Effector CD8-positive, alpha-beta T cell (primary cell): ENCODE data around the gene RBPMS2.

Experiments
- DNase-seq: peaks from one replicate; lab custom pipeline; 2025; lab: John Stamatoyannopoulos, UW

Gene RBPMS2

DNA sequence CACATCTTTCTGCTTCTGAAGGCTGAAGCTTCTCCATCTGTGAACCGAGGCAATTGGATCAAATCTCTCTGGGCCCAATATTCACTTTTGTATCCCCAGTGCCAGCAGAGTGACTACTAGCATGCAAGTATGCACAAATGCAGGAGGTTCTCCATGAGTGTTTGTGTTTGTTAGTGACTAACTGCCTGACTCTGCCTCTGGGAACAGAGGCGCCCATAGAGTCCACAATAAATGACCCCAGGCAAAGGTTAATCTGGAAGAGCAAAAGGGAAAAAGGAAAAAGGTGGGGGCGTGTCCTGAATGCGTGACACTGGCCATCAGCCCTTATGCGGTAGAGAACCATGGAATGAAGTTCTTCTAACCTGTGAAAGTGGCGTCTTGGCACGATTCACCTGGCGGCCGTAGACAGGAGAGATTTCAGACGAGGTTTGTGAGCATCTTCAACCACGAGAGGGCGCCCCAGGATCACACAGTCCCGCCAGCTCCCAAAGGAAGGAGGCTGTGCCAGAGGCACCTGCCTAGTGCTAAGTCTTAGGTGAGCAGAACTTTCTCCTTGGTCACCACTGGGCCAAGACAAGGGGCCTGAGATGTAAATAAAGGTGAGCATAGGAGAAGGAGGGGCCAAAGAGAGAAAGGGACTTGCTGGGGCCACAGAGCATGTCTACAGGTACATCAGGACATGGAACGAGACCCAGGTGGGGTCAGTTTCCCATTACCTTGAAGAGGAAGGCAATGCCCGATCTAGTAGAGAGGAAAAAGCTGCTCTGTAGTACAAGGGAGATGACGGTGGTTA lies 44.2 kb downstream of the RBPMS2 start:
- peak; percentile 81 for DNase-seq

DNA sequence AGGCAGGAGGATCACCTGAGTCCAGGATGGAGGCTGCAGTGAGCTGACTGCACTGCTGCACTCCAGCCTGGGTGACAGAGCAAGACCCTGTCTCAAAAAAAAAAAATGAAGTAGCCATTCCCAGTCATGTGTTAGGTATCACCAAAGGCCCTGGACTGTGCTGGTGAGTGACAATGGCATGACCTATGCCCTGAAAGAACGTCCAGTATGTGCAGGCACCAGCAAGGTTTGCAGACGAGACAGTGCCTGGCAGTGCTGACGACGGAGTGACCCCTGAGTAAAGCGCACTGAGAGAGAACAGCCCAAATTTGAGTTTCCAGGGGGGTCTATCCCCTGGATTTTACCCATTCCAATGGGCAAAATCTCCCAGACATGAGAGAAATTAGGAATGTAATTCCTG lies 45.2 kb downstream of the RBPMS2 start:
- no peak for DNase-seq

DNA sequence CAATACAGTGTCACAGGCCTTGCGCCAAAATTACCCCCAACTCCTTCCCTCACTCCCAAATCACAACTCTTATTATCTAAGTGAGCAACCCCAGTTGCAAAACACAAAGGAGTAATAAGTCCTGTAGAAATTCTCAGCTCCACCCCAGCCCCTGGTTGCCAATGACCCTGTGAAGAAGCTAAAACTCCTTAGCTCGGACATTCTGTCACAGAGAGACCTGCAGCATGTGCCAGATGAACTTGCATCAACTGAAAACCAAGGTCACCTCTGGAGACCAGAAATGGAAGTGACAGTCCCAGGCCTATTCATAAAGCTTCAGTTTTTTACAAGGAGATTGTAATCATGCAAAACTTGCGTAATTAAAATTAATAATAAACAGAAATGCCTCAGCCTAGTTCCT lies 55.2 kb downstream of the RBPMS2 start:
- no peak for DNase-seq

DNA sequence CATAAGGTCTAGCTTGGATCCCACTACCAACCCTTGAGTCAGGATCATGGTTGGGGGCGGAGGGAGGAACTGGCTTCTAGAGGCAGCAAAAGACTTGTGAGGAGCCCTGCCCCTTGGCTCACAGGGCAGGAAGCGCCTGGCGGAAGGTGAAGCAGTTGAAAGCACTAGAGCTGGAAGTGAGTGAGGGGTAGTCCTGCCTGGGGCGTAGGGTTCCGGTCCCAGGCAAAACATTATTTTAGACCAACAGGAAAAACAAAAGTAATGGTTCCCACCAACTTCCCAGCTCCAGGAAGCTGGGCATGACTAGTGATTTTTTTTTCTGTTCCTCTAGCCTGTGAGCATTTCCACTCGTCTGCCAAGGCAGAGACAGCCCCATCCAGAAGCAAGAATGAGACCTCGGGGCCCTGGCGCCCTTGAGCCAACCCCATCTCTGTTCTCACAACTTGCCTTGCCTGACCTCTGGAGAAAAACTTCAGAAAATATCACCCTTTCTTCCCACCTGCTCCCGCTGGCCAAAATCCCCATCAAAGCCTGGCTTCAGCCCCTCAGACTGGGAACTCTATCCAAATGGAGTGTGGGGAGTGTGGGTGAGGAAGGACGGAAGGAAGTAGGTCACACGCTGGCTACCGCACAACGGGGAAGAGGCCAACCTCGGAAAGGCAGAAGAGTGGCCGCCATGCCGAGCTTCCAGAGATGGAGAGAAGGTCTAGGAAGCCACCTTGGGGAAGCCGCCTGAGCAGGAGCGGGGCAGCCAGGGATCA lies 57.5 kb downstream of the RBPMS2 start:
- no peak for DNase-seq

DNA sequence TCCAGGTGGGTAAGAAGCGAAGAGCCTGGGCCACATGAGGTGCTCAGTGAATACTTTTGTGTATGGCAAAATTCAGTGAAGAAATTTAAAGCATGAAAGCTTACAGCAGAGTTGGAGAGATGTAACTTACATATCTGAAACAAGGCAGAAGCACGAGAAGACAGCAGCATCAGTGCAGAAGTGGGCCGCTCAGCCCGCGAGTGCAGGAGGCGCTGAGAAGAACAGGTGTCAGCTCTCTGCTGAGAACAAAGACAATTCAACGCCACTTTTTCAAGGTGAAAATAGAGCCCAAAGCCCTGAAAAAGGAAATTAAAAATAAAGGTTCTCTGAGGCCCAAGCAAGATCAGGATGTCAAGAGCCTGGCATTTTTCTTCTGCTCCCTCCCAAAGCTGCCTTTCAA lies 58.3 kb downstream of the RBPMS2 start:
- no peak for DNase-seq

DNA sequence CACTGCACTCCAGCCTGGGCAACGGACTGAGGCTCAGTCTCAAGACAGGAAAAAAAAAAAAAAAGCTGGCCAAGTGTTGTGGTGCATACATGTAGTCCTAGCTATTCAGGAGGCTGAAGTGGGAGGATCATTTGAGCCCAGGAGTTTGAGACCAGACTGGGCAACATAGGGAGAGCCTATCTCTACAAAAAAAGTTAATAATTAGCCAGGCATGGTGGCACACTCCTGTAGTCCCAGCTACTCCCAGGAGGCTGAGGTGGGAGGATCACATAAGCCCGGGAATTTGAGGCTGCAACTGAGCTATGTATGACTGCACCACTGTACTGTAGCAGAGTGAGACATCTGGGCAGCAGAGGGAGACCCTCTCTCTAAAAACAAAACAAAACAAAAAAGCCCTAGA lies 58.9 kb downstream of the RBPMS2 start:
- DNase-seq: no peak

DNA sequence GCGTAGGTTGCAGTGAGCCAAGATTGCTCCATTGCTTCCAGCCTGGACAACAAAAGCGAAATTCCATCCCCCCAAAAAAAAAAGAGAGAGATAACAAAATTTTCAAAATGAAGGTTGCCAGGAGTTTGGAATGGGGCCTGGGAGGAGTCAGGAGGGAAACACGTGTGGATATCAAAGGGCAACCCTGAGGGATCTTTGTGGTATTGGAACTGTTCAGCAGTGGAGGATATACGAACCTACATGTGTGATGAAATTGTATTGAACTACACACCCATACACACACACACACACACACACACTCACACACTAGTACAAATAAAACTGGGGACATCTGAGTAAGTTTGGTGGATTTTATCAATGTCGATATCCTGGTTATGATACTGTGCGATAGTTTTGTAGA lies 61.8 kb downstream of the RBPMS2 start:
- DNase-seq: no peak

DNA sequence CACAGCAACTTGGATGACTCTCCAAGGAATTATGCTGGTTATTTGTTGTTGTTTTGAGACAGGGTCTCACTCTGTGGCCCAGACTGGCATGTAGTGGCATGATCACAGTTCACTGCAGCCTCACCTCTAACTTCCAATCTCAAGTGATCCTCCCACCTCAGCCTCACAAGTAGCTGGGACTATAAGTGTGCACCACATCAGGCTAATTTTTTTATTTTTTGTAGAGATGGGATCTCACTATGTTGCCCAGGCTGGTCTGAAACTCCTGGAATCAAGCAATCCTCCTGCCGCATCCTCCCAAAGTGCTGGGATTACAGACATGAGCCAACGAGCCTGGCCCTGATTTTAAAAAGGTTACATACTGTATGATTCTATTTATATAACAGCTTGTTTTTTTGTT lies 63.0 kb downstream of the RBPMS2 start:
- no peak for DNase-seq

DNA sequence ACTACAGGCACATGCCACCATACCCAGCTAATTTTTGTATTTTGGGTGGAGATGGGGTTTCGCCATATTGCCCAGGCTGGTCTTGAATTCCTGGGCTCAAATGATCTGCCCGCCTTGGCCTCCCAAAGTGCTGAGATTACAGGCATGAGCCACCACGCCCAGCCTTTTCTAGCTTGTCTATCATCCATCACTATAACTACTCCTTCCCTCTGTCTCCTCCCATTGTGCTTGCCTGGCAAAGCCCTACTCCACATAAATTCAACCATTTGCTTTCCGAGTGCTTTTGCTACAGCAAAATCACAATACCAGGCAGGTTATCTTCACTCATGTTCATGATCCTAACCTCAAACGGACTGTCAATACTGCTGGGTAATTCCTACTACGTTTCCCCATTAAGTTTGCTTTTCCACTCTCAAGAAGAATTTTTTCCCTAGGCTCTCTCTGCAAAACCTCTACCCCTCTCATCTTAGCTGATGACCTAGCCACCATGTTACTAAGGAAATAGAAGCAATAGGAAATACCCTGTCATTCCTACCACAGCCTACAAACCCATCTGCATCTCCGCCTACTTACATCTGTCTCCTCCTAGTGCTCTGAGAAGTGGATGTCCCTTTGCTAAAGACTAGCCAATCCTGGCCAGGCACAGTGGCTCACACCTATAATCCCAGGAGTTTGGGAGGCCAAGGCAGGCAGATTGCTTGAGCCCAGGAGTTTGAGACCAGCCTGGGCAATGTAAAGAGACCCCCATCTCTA lies 64.5 kb downstream of the RBPMS2 start:
- no peak for DNase-seq

DNA sequence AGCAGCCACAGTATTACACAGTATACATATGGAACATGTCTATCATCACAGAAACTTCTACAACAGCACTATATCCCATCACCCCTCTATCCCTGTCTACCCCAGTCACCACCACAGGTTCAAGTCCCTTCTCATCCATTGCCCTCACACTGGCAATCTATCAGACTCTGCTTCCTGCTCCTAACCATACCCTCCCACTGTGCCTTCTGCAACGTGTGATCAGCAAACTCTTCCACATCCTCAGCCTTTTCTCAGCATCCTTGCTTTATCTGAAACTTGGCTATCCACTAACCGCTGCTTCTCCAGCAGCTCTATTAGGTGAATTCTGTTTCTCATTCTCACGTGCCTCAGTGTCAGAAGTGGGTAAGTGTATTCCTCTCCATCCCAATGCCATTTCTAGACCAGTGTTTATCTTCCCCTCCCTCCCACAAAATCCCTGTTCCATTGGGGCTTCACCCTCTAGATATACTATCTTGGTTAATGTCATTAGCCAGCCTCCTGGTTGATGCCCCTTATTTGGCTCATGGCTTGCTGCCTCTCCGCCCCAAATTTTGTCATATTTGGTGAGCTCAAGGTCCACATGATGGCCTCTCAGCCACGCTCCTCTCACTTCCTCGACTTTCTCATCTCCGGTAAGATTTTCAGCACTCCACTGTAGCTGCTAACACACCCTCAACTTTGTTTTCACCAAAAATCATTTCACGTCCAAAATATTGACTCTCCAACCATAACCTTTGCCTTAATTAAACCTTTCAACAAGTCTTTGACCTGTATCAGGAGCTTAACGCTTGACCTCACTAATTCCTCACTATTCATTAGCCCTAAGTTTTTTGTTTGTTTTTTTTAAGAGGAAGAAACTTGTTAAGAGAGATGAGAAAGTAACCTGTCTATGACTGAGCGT lies 69.1 kb downstream of the RBPMS2 start:
- no peak for DNase-seq

DNA sequence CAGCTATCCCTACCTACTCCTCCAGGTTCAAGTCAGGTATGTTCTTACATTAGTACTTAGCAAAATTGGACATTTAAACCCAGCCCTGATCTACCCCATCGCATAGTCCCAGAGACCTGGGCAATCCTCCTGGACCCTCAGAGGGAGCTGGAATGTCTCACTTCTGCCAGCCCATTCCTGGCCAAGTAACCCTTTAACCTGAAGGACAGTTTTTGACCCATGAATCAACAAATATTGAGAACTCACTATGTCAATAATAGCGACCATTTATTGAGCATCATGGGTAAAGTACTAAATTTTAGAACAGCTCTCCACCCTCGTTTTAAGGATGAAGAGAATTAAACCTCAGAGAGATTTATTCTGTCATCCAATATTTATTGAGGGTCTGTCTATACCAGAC lies 70.4 kb downstream of the RBPMS2 start:
- DNase-seq: no peak

DNA sequence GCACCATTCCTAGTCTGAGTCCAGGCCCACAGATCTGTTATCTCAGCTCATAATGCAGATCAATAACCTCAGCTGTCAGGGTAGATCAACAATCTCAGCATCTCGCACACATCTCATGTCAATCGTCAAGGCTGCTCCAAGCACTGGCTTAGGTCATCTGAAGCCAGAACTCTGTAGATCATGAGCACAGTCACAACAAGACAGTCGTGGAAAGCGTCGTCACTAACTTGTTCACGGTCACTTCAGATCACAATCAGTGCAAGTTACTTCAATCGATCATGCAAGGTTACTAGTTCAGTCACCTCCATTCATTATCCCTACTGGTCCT lies 71.8 kb downstream of the RBPMS2 start:
- no peak for DNase-seq

DNA sequence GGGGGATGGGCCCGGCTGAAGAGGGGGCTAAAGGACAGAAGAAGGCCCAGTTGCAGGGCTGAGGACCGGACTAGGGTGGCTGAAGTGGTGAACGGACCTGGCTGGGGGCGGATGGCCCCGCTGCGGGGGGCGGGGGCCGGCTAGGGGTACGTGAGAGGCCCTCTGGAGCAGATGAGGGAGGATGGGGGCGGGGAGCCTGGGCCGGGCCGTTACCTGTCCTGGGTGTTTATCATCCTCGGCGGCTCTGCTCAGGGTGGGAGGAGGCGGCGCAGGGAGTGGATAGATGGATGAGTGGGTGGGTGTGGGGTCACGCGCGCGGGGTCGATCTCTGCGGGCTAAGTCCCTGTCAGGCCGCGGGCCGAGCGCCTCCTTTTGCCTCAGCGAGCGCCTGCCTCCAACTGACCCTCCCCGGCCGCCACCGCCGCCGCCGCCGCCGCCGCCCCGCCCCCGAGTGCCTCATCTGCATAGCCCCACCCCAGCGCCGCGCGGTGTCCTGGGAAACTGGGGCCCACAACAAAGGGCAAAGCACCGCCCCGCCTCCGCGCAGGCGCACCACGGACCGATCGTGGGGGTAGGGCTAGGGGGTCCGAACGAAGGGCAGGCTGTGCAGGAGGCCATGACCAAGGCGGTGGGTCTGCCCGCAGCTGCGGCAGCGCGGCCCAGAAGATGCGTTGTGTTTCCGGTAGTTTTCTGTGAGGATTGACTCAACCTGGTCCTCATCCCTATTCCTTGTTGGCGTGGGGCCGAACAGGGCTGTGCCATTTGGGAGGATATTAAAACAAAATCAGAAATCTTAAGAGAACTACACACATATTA lies 72.4 kb downstream of the RBPMS2 start:
- peak; percentile 93 for DNase-seq

DNA sequence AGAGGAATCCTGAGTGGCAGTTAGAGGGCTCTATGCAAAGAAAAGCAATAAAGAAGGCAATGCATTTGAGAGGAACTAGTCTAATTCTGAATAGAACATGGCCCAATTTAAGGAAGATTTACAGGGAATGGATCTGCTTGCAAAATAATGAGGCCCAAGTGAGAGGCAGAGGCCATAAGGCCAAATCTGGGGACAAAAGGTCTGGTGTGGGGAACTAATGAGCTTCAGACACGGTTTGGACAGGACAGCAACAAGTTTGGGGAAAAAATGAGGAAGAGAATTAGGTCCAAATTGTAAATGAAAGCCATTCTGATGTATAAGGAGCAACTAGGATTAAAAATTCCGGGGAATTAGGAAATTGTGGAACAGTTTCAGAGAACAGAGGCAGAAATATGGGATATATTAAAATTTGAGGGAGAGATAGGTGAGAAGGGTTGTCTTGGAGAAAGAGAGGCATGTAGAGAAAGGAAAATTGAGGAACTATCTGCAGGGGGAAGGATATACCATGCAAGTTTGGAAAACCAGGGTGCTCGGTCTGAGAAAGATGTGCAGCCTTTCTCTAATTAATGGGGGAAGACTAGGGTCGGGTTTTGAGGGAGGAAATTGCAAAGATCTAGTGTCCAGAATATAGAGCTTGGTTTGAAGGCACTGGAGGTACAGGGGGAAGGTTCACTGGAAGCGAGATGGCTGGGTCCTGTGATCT lies 73.8 kb downstream of the RBPMS2 start:
- DNase-seq: no peak

DNA sequence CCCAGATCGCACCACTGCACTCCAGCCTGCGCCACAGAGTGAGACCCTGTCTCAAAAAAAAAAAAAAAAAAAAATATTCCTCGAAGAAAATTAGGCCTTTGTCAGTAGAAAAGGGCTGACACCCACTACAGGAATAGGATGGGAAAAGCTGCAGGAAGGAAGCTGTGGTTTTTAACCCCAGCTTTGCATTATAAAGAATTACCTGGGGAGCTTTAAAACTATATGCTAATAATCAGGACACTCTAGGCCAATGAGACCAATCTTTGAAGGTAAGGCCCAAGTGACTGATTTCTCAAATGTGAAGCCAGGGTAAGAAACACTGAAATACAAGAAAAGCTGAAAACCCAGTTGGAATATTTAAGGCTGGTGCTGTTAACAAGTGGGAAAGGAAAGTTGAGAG lies 74.3 kb downstream of the RBPMS2 start:
- no peak for DNase-seq

DNA sequence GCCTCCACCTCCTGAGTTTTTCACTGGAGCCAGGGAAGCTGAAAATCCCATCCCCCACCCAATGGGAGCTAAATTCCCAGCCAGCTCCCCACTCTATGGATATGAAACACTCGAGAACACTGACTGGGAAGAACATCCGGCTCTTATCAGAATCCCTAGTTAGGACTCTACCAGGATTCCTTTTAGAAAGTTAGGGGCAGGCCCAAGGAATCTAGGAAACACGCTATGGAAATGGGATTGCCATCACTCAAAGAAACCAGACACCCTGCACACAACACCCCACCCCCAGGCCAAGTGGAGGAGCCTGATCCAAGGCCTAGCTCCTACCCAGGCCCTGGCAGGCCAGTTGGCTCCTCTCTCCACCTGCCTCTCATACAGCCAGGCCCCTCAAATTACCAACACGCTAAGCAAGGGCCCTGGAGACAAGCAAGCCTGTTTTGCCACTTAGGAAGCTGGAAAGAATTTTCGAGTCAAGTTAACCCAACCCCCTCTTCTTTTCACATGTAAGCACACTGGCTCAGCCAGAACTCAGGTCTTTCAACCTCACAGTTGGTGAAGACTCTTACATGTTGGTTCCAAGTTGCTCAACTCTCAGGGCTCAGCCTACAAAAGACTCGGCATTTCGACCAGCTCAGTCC lies 75.5 kb downstream of the RBPMS2 start:
- no peak for DNase-seq

DNA sequence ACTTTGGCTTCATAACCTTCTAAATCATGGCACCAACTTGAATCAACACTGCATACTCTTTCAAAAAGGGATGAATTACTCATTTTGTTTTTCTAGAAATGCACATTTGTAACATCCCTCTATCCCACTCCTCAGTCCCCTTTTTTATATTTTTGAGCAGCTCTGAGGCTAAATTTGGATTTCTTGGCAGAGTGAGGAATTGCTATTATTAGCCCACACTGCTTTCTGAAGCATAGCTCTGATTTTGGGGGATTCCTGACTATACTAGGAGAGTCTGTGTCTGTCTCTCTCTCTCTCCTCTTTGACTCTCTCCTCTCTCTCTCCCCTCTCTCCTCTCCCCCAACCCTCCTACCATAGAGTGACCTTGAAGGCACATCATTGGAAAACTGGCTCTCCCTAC lies 76.6 kb downstream of the RBPMS2 start:
- DNase-seq: no peak

DNA sequence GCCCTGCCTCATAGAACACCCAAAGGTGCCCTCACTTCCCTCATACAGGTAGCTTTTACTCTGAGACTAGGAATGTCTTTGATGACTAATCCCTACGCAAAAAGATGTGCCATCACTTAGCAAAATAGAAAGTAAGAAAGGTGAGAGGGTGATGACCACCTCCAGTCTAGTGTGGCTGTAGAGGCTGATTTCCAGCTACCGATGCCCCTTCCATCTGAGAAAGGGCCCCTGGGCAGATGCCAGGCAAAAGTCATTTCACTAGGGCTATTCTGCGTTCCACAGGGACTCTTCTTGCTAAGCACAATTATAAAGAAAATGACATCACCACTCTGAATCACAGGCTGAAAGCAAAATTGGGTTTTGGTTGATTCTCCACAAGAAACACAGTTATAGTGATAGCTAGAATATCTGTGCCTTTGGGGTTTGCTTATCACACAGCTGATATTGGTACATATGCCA lies 77.4 kb downstream of the RBPMS2 start:
- no peak for DNase-seq

DNA sequence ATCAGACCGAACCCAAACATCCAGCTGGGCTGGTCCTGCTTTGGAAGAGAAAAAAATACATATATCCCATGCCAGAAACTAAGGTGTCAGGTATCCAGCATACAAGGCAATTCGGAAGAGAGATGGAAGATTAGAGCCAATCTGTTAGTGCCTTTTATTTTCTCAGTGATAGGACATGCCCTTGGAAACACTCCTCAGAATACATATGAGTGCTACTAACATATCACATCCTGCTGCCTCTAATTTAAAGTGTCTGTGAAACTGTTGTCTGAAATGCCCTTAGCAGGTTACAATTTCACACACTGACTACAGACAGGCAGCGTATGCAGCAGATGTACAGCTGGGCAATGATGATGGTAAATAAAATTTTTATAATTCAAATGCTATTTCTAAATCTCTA lies 78.9 kb downstream of the RBPMS2 start:
- no peak for DNase-seq

DNA sequence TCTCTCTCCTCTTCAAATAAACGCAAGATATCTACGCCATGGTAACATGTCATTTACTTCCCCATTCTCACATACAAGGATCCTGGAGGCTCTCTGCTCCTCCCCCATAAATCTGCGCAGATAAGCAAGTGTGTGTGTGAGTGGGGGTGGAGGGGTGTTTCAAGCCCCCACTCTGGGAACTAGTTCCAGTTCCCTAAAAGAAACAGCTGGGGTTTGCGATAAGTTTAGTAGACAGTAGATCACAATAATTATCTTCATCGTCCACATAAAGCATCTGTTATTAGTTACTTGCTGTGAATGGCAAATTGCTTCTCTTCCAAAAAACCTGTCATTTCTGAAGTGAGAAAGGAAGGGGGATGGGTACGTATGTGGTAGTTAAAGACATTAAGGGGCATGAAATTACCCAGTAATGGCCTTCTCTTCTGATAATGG lies 79.8 kb downstream of the RBPMS2 start:
- no peak for DNase-seq
